HCT116 (cell line): ENCODE measurements around the gene MTA1. TPM values are rescaled to one million over a fixed set of nuclear protein-coding genes. Genes with fewer than 3 reads are reported as not detected.

Source experiments
- ATAC-seq: fragments of 200-7000 bp; cut with Tn5 transposase; 2 replicates; pipeline ENCODE4 v1.9.1; 2020; ENCODE audit warnings: mild to moderate bottlenecking, moderate library complexity
- BruUV-seq: library from RNA; stranded (reverse); fragments of 400-500 nt; replicated peaks from 2 replicates; lab custom pipeline; 2021; lab: Mats Ljungman, UMichigan
- CTCF ChIA-PET: fragments of 300-600 bp; sonication (Branson Sonifier 250); formaldehyde crosslinking; loops from one replicate; lab custom pipeline; 2021; ENCODE audit warnings: antibody characterized with exemption; lab: Charles Lee
- POLR2A ChIA-PET: fragments of 300-600, 350-600 bp; sonication (Branson Sonifier 250); formaldehyde crosslinking; loops from one replicate; lab custom pipeline; 2021; ENCODE audit warnings: antibody characterized with exemption; lab: Charles Lee
- RAD21 ChIA-PET, 2 experiments: fragments of 300-600 bp; sonication (Branson Sonifier 250); formaldehyde crosslinking; loops; one replicate each; lab custom pipeline; 2023; ENCODE audit warnings: low total read pairs in 2 of 2; ENCODE audit not compliant: uncharacterized antibody in 2 of 2, unreplicated experiment in 2 of 2, low non-redundant PET in 1 of 2; lab: Charles Lee
- DNase-seq: peaks from one replicate; pipeline ENCODE4 v3.0.0-alpha.2; 2010; ENCODE audit warnings: low read depth, low spot score
- H2AFZ ChIP-seq: fragments of 200-600 bp; shearing (Covaris generic), sonication (generic); 2 replicates; pipeline ENCODE4 v1.6.1; 2017; ENCODE audit warnings: low read depth, mixed run types, mixed read lengths, antibody characterized with exemption, low read length; ENCODE audit not compliant: poor library complexity, severe bottlenecking
- H3K27ac ChIP-seq: 2 replicates; pipeline ENCODE4 v1.5.1; 2012; ENCODE audit warnings: low read depth, low read length
- H3K27me3 ChIP-seq: fragments of 200-600 bp; sonication (generic); 2 replicates; pipeline ENCODE4 v1.6.1; 2016; ENCODE audit warnings: mixed run types, low read length, mixed read lengths; ENCODE audit not compliant: insufficient read depth
- H3K36me3 ChIP-seq, 2 experiments: fragments of 200-500 bp in 1 of 2; fragments of 200-600 bp in 1 of 2; sonication (Bioruptor generic) in 1 of 2; sonication (generic) in 1 of 2; 2 replicates each; pipeline versions ENCODE4 v1.5.1 to v1.6.1; 2014 to 2016; ENCODE audit warnings: low read length in 2 of 2, inconsistent platforms in 1 of 2, mixed read lengths in 1 of 2, mixed run types in 1 of 2; ENCODE audit not compliant: insufficient read depth in 2 of 2, control insufficient read depth in 1 of 2
- H3K4me1 ChIP-seq, 2 experiments: fragments of 200-600 bp in 1 of 2; sonication (generic) in 1 of 2; 2 replicates each; pipeline versions ENCODE4 v1.5.1 to v1.6.1; 2012 to 2017; ENCODE audit warnings: low read length in 2 of 2, inconsistent platforms in 1 of 2, mild to moderate bottlenecking in 1 of 2, mixed read lengths in 1 of 2, mixed run types in 1 of 2, moderate library complexity in 1 of 2; ENCODE audit not compliant: insufficient read depth in 2 of 2, control insufficient read depth in 1 of 2
- H3K4me2 ChIP-seq: fragments of 200-600 bp; sonication (generic); 2 replicates; pipeline ENCODE4 v1.6.1; 2017; ENCODE audit warnings: mixed run types, low read length, mixed read lengths
- H3K4me3 ChIP-seq, 2 experiments: fragments of 200-600 bp in 1 of 2; sonication (generic) in 1 of 2; replicated peaks in 1 of 2; 2 replicates each; pipeline ENCODE4 v1.5.1; 2011 to 2016; ENCODE audit warnings: low read length in 2 of 2, control low read depth in 1 of 2, low read depth in 1 of 2, mild to moderate bottlenecking in 1 of 2, mixed read lengths in 1 of 2, mixed run types in 1 of 2
- H3K79me2 ChIP-seq: fragments of 200-600 bp; sonication (generic); 2 replicates; pipeline ENCODE4 v1.6.1; 2017; ENCODE audit warnings: mild to moderate bottlenecking, mixed run types, low read length, moderate library complexity, mixed read lengths; ENCODE audit not compliant: insufficient read depth
- H3K9ac ChIP-seq: fragments of 200-600 bp; sonication (generic); 2 replicates; pipeline ENCODE4 v1.6.1; 2016; ENCODE audit warnings: low read length, mixed read lengths
- H3K9me2 ChIP-seq: fragments of 200-600 bp; sonication (generic), shearing (Covaris generic); 2 replicates; pipeline ENCODE4 v1.6.1; 2017; ENCODE audit warnings: mixed run types, mild to moderate bottlenecking, moderate library complexity; ENCODE audit not compliant: insufficient read depth
- H3K9me3 ChIP-seq, 2 experiments: fragments of 200-500 bp in 1 of 2; fragments of 200-600 bp in 1 of 2; sonication (Bioruptor generic) in 1 of 2; sonication (generic) in 1 of 2; 2 replicates each; pipeline ENCODE4 v1.6.1; 2014 to 2017; ENCODE audit warnings: low read length in 2 of 2, mixed read lengths in 2 of 2, inconsistent platforms in 1 of 2, low read depth in 1 of 2, mild to moderate bottlenecking in 1 of 2, mixed run types in 1 of 2, moderate library complexity in 1 of 2; ENCODE audit not compliant: control insufficient read depth in 1 of 2, insufficient read depth in 1 of 2
- H4K20me1 ChIP-seq: fragments of 200-600 bp; sonication (generic), shearing (Covaris generic); 2 replicates; pipeline ENCODE4 v1.6.1; 2017; ENCODE audit warnings: mixed run types, mild to moderate bottlenecking, moderate library complexity; ENCODE audit not compliant: insufficient read depth
- CTCF ChIP-seq, 3 experiments: fragments of 200-600 bp in 1 of 3; sonication (generic) in 1 of 3; IDR thresholded peaks in 2 of 3; conservative IDR thresholded peaks in 1 of 3; 2 replicates each; pipeline ENCODE4 v1.5.1; 2012 to 2017; ENCODE audit warnings: low read depth in 2 of 3, low read length in 2 of 3, antibody characterized with exemption in 1 of 3, borderline replicate concordance in 1 of 3, control low read depth in 1 of 3, mild to moderate bottlenecking in 1 of 3, mixed read lengths in 1 of 3, mixed run types in 1 of 3, moderate library complexity in 1 of 3; ENCODE audit not compliant: insufficient read depth in 1 of 3
- ELF1 ChIP-seq: IDR thresholded peaks from 2 replicates; pipeline ENCODE4 v1.6.1; 2012; ENCODE audit warnings: low read depth, borderline replicate concordance
- EZH2 ChIP-seq: fragments of 200-600 bp; sonication (generic); IDR thresholded peaks from 2 replicates; pipeline ENCODE4 v1.6.1; 2017; ENCODE audit warnings: antibody characterized with exemption, mixed run types
- JUND ChIP-seq: IDR thresholded peaks from 2 replicates; pipeline ENCODE4 v1.6.1; 2012
- POLR2A ChIP-seq: IDR thresholded peaks from 2 replicates; pipeline ENCODE4 v1.7.0; 2011; ENCODE audit warnings: borderline replicate concordance; ENCODE audit not compliant: insufficient read depth, insufficient read length; ENCODE audit errors: extremely low read depth
- POLR2AphosphoS5 ChIP-seq: IDR thresholded peaks from 2 replicates; pipeline ENCODE4 v1.6.1; 2011; ENCODE audit warnings: mild to moderate bottlenecking, low read depth, low read length, moderate library complexity
- SIN3A ChIP-seq: IDR thresholded peaks from 2 replicates; pipeline ENCODE4 v1.6.1; 2012; ENCODE audit warnings: low read depth
- SRF ChIP-seq: IDR thresholded peaks from 2 replicates; pipeline ENCODE4 v1.6.1; 2012; ENCODE audit warnings: low read depth
- ZBTB33 ChIP-seq: IDR thresholded peaks from 2 replicates; pipeline ENCODE4 v1.6.1; 2011; ENCODE audit warnings: mild to moderate bottlenecking, low read length, moderate library complexity; ENCODE audit not compliant: insufficient replicate concordance; ENCODE audit errors: extremely low read depth
- intact Hi-C: fragments of 100-400 bp; cut with micrococcal nuclease; formaldehyde crosslinking; loops from 2 replicates; pipeline ENCODE4 v1.10.0; 2022
- total RNA-seq: library from RNA; stranded (reverse); gene quantifications from one replicate; pipeline ENCODE4 v1.2.1, GENCODE V29; 2021; ENCODE audit not compliant: unreplicated experiment
- TF ChIP-seq, protein P1 (sequence below): IDR thresholded peaks from 2 replicates; pipeline ENCODE4 v1.6.1; 2012

Gene MTA1
- total RNA-seq, 1 experiment from 2014 or later: 229 TPM

DNA sequence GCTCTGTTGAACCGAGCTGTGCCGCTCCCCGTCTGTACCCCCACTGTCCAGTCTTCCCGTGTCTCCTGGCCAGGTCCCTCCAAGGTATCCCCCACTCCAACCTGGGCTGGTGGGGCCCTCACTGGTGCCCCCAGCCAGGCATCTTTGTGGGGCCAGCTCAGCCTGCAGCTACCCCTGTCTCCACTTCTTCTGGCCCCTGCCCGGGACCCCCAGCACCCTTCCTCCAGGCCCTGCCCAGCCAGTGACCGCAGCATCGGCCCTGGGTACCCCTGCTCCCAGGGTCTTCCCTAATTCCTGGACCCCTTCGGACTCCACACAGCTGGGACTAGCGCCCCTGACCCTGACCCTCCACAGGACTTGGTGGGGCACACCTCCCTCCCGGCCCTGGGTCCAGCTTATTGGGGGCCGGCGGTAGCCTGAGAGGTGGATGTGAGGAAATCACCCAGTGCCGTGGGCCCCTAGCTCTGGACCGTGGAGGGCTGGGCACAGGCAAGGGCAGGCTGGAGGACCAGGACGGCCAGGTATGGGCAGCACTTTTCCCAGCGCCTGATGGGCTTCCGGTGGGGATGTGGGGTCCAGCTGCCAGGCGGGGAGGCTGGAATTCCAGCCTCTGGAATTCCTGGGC, 63.0 kb downstream of the MTA1 start (continued):
- TF ChIP-seq ZBTB33 (no peak), CTCF (IDR thresholded peaks at IDR 0.05 in 2 of 3, conservative IDR thresholded peaks at IDR 0.05 in 1 of 3; ENCODE audit: borderline replicate concordance in 1 of 3, insufficient read depth in 1 of 3, low read depth in 2 of 3, low read length in 2 of 3) (no peak)

DNA sequence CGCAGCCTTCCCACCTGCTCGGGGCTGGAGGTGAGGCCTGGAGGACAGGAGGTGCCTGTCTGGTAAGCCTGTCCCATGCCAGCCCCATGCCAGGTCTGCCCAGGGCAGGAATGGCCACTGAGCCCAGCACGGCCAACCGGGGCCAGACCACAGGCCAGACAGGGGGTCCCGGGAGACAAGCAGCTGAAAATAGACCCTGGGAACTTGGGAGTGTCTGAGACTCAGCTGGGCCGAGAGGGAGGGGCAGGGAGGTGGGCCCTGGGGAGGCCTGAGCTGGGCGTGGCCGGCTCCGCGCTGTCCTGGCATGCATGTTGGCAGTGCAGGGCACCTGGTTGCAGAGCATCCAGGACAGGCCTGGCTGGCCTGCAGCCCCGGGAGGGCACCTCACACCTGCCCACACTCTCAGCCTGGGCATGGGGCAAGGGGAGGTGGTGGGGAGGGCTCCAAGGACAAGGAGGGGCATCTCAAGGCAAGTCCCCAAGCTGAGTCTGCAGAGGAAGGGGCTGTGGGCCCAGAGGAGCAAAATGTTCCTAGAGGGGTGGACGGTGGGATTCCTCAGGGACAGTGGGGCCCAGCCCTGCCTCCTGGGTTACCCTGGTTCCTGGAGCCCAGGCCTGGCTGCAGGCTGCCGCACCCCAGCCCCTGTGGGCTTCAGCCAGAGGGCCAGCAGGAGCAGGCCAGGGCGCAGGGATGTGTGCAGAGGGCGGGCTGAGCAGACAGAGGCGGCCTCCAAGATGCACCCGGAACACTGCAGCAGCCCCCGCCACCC, 63.9 kb downstream of the MTA1 start:
- no peak for DNase-seq
- Histone ChIP-seq H3K36me3 (no peaks in the 10 kb centered on the region), H3K9me3 (no peaks in the 10 kb centered on the region), H3K4me3 (no peak overlapping the region), H3K9ac (peak overlapping the region; percentile 99; the same call in 1 of the 2 replicates), H2AFZ (no peak overlapping the region), H3K79me2 (peaks cover 5% of the 10 kb centered on the region; the same call in 1 of the 2 replicates), H4K20me1 (no peaks in the 10 kb centered on the region), H3K27ac (no peak overlapping the region; the same call in 1 of the 2 replicates), H3K4me2 (peak overlapping the region; percentile 23; the same call in 1 of the 2 replicates), H3K9me2 (no peaks in the 10 kb centered on the region), H3K27me3 (no peaks in the 10 kb centered on the region), H3K4me1 (peaks cover 28 to 81% of the 10 kb centered on the region in 2 experiments)
- ChIA-PET CTCF (no interaction called here), RAD21 (no interaction called here), POLR2A (no interaction called here)
- intact Hi-C loops: no loop called here
- BruUV-seq: no TSS peak
- ATAC-seq: no peak
- TF ChIP-seq, protein P1, sequence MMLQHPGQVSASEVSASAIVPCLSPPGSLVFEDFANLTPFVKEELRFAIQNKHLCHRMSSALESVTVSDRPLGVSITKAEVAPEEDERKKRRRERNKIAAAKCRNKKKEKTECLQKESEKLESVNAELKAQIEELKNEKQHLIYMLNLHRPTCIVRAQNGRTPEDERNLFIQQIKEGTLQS: no peak
- TF ChIP-seq ELF1 (no peak), POLR2A (no peak), JUND (no peak), SRF (no peak), EZH2 (no peak), CTCF (IDR thresholded peaks at IDR 0.05 in 2 of 3, conservative IDR thresholded peaks at IDR 0.05 in 1 of 3; ENCODE audit: borderline replicate concordance in 1 of 3, insufficient read depth in 1 of 3, low read depth in 2 of 3, low read length in 2 of 3) (no peak), POLR2AphosphoS5 (no peak), ZBTB33 (no peak), SIN3A (no peak)
